Stimulated activated CD8-positive, alpha-beta memory T cell treated with anti-CD3 and anti-CD28 coated beads, Interleukin-7, amount 100 ng/mL, for 48 hours (primary cell): ENCODE data around the gene CDKN1C.

Experiments used
- DNase-seq, 2 donors: peaks; one replicate each; pipeline ENCODE4 v3.0.0-alpha.2; 2020; ENCODE audit warnings: low read depth in 1 of 2; ENCODE audit errors: extremely low read depth in 1 of 2

CDKN1C gene

DNA sequence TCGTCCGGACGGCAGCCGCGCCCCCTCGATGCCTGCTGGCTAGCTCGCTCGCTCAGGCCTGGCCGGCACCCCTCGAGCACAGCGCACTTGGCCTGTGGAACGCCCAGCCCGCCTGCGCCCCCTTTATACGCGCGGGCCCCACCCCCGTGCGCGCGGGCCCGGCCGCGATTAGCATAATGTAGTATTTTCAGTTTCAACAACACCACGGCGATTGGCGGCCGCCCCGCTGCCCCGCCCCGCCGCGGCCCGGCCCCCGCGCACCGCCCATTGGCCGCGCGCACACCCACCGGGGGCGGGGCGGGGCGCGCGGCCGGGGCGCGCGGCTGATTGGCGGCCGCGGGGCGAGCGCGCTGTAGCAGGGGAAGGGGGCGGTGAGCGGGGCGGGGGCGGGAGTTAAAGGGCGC is at the start of gene CDKN1C:
Gene CDKN1C, minus strand, starts transcription at position 98 of the 404 bp plus-strand sequence. CDS start 319 bp downstream, outside the sequence.
- peak; percentile 54 to 55 for DNase-seq

DNA sequence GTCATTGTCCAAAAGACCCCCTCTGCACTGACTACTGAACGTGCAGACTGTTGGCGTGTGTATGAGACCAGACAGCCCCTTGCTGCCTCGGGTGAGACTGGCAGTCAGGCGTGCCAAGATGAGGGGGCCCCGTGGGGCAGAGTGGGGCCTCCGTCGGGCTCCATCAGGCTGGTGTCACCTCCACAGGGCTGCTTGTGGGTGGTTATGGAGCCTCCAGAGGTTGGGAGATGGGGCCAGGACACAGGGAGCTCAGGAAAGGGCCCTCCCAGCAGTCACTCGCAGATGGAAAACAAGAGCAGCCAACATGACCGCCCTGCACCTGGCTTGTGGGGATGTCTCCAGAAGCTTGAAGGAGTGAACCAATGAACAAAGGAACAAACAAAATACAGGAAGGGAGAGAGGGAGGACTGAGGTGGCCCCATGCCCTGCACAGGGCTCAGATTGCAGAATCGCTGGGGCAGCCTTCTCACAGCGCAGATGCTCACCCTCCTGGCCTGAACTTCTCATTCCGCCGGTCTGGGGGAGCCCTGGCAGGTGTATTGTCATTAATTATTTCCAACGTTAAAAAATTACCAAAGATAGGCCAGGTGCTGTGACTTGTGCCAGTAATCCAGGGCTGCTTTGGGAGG is 49.1 kb upstream of the CDKN1C start:
- DNase-seq: no peak

DNA sequence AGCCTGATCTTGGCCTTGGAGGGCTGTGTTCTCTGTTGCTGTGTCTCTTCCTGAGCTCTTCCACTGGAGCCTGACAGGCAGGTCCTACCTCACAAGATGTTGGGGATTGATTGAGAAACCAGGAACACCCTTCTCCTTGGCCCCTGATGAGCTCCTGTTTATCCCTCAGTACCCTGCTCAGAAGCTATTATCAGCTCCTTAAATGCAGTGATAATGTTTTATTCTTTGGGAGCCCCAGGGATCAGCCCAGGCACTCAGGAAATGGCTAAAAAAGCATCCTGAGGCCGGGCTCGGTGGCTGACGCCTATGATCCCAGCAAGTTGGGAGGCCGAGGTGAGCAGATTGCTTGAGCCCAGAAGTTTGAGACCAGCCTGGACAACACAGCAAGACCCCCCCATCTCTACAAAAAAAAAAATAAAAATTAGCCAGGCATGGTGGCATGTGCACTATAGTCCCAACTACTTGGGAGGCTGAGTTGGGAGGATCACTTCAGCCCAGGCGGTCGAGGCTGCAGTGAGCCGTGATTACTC is 48.5 kb upstream of the CDKN1C start:
- no peak for DNase-seq

DNA sequence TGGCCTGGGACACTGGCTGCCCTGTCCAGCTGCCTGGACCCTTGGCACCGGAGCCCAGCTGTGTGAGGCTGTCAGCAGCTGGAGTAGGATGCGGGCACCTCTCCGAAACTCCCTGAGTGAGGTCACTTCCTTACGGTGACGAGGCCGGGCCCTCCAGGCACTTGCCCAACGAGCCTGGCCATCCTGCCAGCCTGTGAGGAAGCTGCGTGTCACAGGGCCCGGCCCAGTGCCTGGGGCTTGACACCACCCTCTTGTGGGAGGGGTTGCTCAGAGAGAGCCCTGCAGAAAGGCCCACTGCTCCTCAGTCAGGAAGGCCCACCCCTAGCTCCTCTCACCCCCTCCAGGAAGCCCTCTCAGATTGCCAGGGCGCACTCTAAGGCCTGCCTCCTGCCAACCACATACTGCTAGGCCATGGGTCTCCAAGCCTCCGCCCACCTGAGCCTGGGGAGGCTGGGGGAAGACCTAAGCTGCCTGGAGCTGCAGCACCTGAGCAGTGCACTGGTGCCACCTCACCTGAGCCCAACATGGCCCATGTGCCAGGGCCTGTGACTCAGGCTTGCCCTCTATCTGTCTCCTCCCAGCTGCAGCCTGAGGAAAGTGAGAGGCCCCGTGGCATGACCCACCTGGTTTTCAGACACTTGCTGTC is 47.9 kb upstream of the CDKN1C start:
- peak; percentile 19 to 54 for DNase-seq

DNA sequence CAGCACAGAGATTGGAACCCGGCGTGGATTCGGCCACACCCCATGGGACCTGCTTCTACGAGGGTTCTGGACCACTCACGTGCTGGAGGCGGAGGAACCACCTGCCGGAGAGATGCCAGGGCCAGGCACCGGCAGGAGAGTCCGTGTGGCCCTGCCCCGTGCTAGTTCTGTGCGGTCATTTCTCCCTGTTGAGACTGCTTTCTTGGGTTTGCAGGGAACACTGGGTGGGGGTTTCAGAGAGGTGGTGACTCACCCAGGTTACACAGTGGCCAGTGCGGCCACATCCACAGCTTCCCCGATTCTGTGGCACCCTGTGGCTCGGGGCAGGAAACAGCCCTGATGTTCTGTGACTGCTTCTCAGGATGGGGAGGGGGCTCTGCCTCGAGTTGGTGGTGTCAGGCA is 47.3 kb upstream of the CDKN1C start:
- DNase-seq: no peak

- no peak for DNase-seq
These were observed 46.5 kb upstream of the CDKN1C start for GRCh38 chr11:2931771-2932738.

DNA sequence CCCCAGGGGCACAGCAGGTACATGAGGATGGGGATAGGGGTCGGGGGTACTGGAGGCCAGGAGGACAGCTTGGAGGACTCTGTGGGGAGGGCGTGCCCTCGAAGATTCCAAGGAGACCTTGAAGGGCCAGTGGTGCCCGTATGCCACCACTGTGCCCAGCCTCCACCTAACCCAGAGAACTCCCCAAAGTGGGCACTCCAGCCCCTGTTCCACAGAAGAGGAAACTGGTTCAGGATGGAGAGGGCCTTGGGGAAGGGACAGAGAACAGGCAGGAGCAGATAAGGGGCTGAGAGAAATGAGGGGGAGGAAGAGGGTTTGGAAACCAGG is 45.8 kb upstream of the CDKN1C start:
- no peak for DNase-seq

GRCh38 chr11:2930704-2931419 is 45.3 kb upstream of the CDKN1C start:
- DNase-seq: peak in 1 of 2 donors; percentile 34

GRCh38 chr11:2929950-2930703 is 44.6 kb upstream of the CDKN1C start:
- DNase-seq: peak; percentile 16 to 34

GRCh38 chr11:2929531-2929949 is 44.0 kb upstream of the CDKN1C start:
- peak in 1 of 2 donors; percentile 42 for DNase-seq

DNA sequence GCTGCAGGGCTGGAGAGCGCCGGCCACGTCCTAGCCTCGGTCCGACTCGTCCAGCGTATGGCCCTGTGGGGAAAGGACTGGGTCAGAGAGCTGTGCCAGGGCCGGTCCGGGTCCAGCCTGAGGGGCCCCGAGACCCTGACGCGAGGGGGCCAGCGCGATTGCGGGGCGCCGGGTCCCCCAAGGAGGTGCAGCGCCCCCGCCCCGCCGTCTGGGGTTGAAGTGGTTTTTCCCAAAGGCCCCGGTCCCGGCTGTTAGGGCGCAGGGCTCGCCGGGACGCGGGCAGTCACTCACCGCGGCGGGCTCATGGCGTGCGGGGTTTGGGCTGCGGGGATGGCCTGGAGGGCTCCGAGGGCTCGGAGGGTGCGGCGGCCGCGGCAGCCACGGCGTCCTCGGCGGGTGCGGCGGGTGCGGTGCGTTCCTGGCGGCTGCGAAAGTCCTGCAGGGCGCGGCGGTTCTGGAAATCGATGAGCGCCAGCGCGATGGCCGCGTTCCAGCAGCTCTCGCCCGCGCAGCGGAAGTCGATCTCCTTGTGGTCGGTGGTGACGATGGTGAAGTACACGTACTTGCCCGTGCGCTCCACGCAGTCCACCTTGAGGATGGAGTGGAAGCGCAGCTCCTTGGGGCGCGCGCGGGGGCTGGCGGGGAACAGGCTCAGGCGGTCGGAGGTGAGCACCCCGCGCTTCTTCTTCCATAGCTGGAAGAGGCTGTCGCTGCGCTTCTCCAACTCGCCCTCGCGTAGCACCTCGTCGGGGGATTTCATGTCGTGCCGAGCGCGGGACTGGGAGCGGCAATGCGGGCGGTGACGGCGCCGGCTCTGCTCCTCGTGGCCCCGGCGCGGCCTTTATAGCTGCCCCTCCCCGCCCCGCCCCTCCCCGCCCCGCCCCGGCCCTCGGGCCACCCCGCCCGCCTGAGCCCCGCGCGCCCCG is 43.3 kb upstream of the CDKN1C start, which contains the start of gene PHLDA2:
Gene PHLDA2, minus strand, starts transcription at position 816 of the 926 bp plus-strand sequence. Its CDS starts 56 bp downstream, at position 760.
- peak; percentile 32 to 48 for DNase-seq

- DNase-seq: no peak
These were observed 42.5 kb upstream of the CDKN1C start for GRCh38 chr11:2927851-2928604.

- no peak for DNase-seq
These were observed 41.7 kb upstream of the CDKN1C start for GRCh38 chr11:2927121-2927800.

- DNase-seq: no peak
These were observed 41.1 kb upstream of the CDKN1C start for GRCh38 chr11:2926611-2927051.

DNA sequence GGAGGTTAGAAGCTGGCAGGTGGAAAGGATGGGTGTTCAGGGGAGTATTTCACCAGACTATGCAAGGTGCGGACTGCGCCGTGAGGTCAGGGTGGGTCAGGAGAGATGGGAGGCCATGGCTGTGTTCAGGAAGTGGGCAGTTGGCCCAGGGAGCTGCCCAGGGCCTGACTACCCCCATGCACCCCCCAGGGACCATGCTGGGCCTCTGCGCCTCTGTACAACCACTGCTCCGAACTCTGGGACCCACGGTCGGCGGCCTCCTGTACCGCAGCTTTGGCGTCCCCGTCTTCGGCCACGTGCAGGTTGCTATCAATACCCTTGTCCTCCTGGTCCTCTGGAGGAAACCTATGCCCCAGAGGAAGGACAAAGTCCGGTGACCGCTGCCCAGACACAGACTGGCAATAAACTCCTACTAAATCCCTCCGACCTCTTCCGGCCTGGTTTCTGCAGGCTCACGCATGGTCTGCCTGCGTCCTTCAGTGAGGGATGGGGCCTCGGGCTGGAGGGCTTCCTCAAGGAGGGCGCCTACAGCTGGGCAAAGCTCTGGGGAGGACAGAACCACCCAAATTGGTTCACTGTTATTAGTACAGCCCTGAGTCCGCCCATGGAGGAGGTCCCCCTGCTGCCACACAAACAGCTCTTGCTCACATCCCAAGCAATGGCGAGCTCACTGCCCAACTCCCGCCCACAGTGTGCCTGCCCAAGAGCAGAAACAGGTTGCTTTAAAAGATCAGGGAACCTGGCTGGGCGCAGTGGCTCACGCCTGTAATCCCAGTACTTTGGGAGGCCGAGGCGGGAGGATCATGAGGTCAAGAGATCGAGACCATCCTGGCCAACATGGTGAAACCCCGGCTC is 39.5 kb upstream of the CDKN1C start:
- DNase-seq: no peak

DNA sequence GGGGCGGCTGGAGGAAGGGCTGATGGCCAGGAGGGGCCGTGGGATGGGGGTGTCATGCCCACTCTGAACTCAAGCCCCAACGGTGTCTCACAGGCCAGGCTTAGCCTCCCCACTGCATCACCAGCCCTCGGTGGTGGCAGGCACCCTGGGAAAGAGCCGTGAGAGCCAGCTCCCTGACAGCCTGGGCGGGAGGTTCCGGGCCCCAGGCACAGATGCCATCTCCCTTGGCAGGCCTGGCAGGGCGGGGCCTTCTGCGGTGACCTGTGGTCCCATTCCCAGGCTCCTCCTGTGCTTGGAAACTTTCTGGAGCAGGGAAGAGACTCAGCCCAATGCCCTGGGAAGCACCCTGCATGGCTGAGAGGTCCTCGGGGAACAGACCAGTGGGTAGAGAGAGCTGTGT is 38.8 kb upstream of the CDKN1C start:
- DNase-seq: no peak
